Activated B cell treated with CpG ODN at 0.5 μM for 24 hours (primary cell): ENCODE results near the gene FNIP1. TPM values are rescaled to one million over a fixed set of nuclear protein-coding genes. Genes with fewer than 3 reads are reported as not detected.

Experiments
- ATAC-seq: fragments of 200-7000 bp; cut with Tn5 transposase; one replicate; pipeline ENCODE4 v1.10.0; 2021; ENCODE audit warnings: low read depth, mild to moderate bottlenecking, moderate library complexity
- CTCF ChIA-PET: fragments of 350-600 bp; sonication (Branson Sonifier 250); formaldehyde crosslinking; loops from one replicate; lab custom pipeline; 2021; ENCODE audit warnings: antibody characterized with exemption; lab: Charles Lee
- POLR2A ChIA-PET: fragments of 350-600 bp; sonication (Branson Sonifier 250); formaldehyde crosslinking; loops from one replicate; lab custom pipeline; 2021; ENCODE audit warnings: antibody characterized with exemption; lab: Charles Lee
- DNase-seq: peaks from one replicate; pipeline ENCODE4 v3.0.0; 2022
- H3K27ac Mint-ChIP-seq: one replicate; pipeline ENCODE4 v1.8.0; 2020; ENCODE audit warnings: mixed read lengths
- H3K27me3 Mint-ChIP-seq: one replicate; pipeline ENCODE4 v1.8.0; 2021; ENCODE audit warnings: mixed read lengths
- H3K36me3 Mint-ChIP-seq: one replicate; pipeline ENCODE4 v1.8.0; 2021; ENCODE audit warnings: low read depth, mixed read lengths
- H3K4me1 Mint-ChIP-seq: one replicate; pipeline ENCODE4 v1.8.0; 2021; ENCODE audit warnings: mixed read lengths
- H3K4me3 Mint-ChIP-seq: one replicate; pipeline ENCODE4 v1.8.0; 2020; ENCODE audit warnings: mild to moderate bottlenecking, mixed read lengths
- H3K9me3 Mint-ChIP-seq: one replicate; pipeline ENCODE4 v1.8.0; 2020; ENCODE audit warnings: mixed read lengths
- CTCF ChIP-seq: fragments of 200-600 bp; IDR thresholded peaks from one replicate; pipeline ENCODE4 v1.8.0; 2022; ENCODE audit warnings: antibody characterized with exemption, mild to moderate bottlenecking
- intact Hi-C: fragments of 100-400 bp; cut with micrococcal nuclease; formaldehyde crosslinking; loops from one replicate; pipeline ENCODE4 v1.15.1; 2024
- total RNA-seq: library from RNA; stranded (reverse); gene quantifications from 2 replicates; pipeline ENCODE4 v1.2.3, GENCODE V29; 2022

FNIP1 gene
- total RNA-seq, 1 donor from 2014 or later, result 34.0 TPM

- ChIA-PET POLR2A (interaction anchor here (0.6 to 3.0 kb wide), 15 partner anchors 8 to 1317 kb away, joined by 3 to 46 read pairs (median 5); partner anchors contain the start of genes AFF4, FNIP1, RAPGEF6 and SLC22A4), CTCF (interaction anchor here (0.7 to 2.3 kb wide), 9 partner anchors 11 to 360 kb away, joined by 3 to 34 read pairs (median 3); no protein-coding TSS in a partner anchor)
- intact Hi-C loops, result loop anchor here (1.0 to 5.0 kb wide), 3 partner anchors 12 to 58 kb away; partner anchors contain the start of gene RAPGEF6
- Mint-ChIP-seq H3K4me1 (peaks cover 37% of the 10 kb centered on the region), H3K4me3 (peak overlapping the region; percentile 76), H3K27ac (peak overlapping the region; percentile 90), H3K36me3 (peaks cover 44% of the 10 kb centered on the region), H3K9me3 (peaks cover 3% of the 10 kb centered on the region), H3K27me3 (no peaks in the 10 kb centered on the region)
- TF ChIP-seq CTCF, result no peak
- no peak for DNase-seq
- peak; percentile 92 for ATAC-seq
Measured at GRCh38 chr5:131647048-131647769, 149.6 kb downstream of the FNIP1 start.

GRCh38 chr5:131644822-131645221, 152.0 kb downstream of the FNIP1 start:
- ChIA-PET CTCF (interaction anchor here (1.1 kb wide), 1 partner anchor 55 kb away, joined by 3 read pairs; no protein-coding TSS in a partner anchor), POLR2A (interaction anchor here (0.8 kb wide), 1 partner anchor 31 kb away, joined by 3 read pairs; no protein-coding TSS in a partner anchor)
- Mint-ChIP-seq H3K36me3 (peaks cover 21% of the 10 kb centered on the region), H3K9me3 (no peaks in the 10 kb centered on the region), H3K4me1 (peaks cover 42% of the 10 kb centered on the region), H3K27me3 (no peaks in the 10 kb centered on the region), H3K27ac (no peak overlapping the region), H3K4me3 (no peak overlapping the region)
- intact Hi-C loops, result loop anchor here (5.0 kb wide), 1 partner anchor 37 kb away; no protein-coding TSS in a partner anchor
- ATAC-seq, result no peak
- no peak for DNase-seq
- no peak for TF ChIP-seq CTCF

- Mint-ChIP-seq H3K4me3 (no peak overlapping the region), H3K4me1 (peaks cover 47% of the 10 kb centered on the region), H3K27ac (no peak overlapping the region), H3K36me3 (peaks cover 17% of the 10 kb centered on the region), H3K9me3 (no peaks in the 10 kb centered on the region), H3K27me3 (no peaks in the 10 kb centered on the region)
- CTCF ChIA-PET, result no interaction called here
- no peak for ATAC-seq
- DNase-seq, result no peak
- intact Hi-C loops, result no loop called here
- POLR2A ChIA-PET, result no interaction called here
- no peak for TF ChIP-seq CTCF
Measured at GRCh38 chr5:131644370-131644769, 152.4 kb downstream of the FNIP1 start.

GRCh38 chr5:131641494-131641893, 155.3 kb downstream of the FNIP1 start:
- H3K4me1 Mint-ChIP-seq, result peaks cover 36% of the 10 kb centered on the region
- H3K4me3 Mint-ChIP-seq, result no peak overlapping the region
- POLR2A ChIA-PET, result no interaction called here
- no peak for ATAC-seq
- peaks cover 14% of the 10 kb centered on the region for H3K36me3 Mint-ChIP-seq
- CTCF ChIA-PET, result no interaction called here
- H3K9me3 Mint-ChIP-seq, result no peaks in the 10 kb centered on the region
- H3K27ac Mint-ChIP-seq, result no peak overlapping the region
- H3K27me3 Mint-ChIP-seq, result no peaks in the 10 kb centered on the region
- no peak for TF ChIP-seq CTCF
- DNase-seq, result no peak
- intact Hi-C loops, result no loop called here
